GM12801 (cell line): ENCODE measurements around the gene RNF31.

ENCODE experiments used
- CTCF ChIP-seq: IDR thresholded peaks from one replicate; pipeline ENCODE4 v1.5.1; 2011; ENCODE audit warnings: control low read depth; ENCODE audit not compliant: insufficient read length; ENCODE audit errors: extremely low read depth

The RNF31 gene

GRCh38 chr14:24198814-24199524 lies 51.7 kb downstream of the RNF31 start:
- no peak for TF ChIP-seq CTCF

- no peak for TF ChIP-seq CTCF
Measured at GRCh38 chr14:24204163-24205146, 57.2 kb downstream of the RNF31 start.

GRCh38 chr14:24206260-24207103 lies 59.2 kb downstream of the RNF31 start:
- TF ChIP-seq CTCF = no peak

GRCh38 chr14:24207104-24207551 lies 59.8 kb downstream of the RNF31 start:
- no peak for TF ChIP-seq CTCF

GRCh38 chr14:24207625-24208024 lies 60.3 kb downstream of the RNF31 start:
- TF ChIP-seq CTCF = no peak
